GM18498 (cell line): ENCODE results near the gene TNIK.
A peak's percentile ranks its signal among the peaks of the same experiment; 100 is the strongest.

Source experiments
- ATAC-seq: cut with Tn5 transposase; IDR thresholded peaks from one replicate; pipeline ENCODE4 v1.9.1; 2021; ENCODE audit warnings: mild to moderate bottlenecking, moderate library complexity; ENCODE audit not compliant: unreplicated experiment

TNIK gene

DNA sequence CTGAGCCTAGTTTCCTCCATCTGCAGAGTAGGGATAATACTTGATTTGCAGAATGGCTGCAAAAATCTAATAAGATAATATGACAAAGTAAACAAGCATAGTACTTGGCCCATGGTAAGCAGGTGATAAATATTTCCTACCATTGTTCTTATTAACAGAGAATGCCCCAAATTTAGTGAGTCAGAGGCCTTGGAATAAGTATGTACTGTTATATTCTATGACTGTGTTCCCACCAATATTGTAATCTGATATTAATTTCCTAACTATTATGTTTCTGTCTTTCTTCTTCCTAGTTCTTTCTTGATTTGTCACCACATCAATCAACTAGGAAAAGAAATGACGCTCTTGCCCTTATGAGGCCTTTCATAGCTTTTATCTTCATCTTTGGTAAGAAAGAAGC, 255.3 kb downstream of the TNIK start:
- ATAC-seq, result no peak

- no peak for ATAC-seq
Observed at GRCh38 chr3:171201825-171202224, 258.4 kb downstream of the TNIK start.

DNA sequence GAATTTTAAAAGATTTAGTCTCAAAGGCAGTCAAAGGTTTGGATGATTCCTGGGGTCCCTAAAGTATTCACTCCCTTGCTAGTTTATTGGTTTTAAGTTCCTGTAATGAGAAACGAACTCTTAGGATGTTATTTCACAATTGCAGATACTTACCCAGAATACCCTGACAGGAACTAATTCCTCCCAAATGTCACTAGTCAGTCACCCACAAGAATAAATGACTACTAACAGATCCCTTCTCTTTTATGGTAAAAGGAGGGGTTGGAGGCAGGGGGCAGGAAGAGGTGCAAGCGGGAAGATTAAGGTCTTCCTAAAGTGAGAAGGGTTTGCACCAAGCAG, 259.5 kb downstream of the TNIK start:
- ATAC-seq, result no peak

- ATAC-seq, result no peak
Observed at GRCh38 chr3:171200052-171200749, 260.0 kb downstream of the TNIK start.

DNA sequence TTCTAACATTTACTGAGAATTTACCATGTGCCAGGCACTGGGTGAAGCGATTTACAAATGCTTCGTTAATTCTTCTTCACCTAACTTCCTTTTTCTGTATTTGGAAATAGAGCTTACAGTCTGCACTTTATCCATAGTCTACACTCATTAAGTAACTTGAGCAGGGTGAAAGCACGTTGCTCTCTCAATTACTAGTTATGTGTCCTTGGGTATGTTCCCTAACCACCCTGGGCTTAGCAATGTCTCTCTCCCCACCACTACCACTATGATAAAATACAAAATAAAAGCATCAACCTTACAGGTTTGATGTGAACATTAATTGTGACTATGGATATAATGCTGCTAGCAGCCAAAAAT, 260.8 kb downstream of the TNIK start:
- no peak for ATAC-seq

- no peak for ATAC-seq
Observed at GRCh38 chr3:171198781-171199472, 261.3 kb downstream of the TNIK start.

- ATAC-seq, result no peak
Observed at GRCh38 chr3:171195686-171196085, 264.5 kb downstream of the TNIK start.

- no peak for ATAC-seq
Observed at GRCh38 chr3:171194965-171195364, 265.2 kb downstream of the TNIK start.

DNA sequence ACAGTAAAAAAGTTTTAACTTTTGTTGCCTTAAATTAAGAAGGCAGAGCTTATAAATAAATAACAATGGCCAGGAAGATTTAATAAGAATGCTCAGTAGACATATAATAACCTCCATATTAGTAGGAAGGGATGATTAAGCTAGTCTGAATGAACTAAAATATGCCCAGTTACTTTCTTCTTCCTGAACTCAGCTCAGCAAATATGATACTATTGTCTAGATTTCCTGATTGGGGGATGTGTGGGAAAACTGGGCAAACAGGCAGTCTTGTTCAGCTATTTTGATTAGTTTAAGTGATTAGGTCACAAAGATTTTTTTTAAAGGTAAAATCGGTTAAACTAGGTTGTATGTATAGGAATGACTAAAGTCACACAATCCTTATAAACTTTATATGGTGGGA, 266.5 kb downstream of the TNIK start:
- ATAC-seq, result no peak

GRCh38 chr3:171192176-171192854, 267.9 kb downstream of the TNIK start:
- no peak for ATAC-seq

GRCh38 chr3:171190668-171191067, 269.5 kb downstream of the TNIK start:
- ATAC-seq, result no peak

DNA sequence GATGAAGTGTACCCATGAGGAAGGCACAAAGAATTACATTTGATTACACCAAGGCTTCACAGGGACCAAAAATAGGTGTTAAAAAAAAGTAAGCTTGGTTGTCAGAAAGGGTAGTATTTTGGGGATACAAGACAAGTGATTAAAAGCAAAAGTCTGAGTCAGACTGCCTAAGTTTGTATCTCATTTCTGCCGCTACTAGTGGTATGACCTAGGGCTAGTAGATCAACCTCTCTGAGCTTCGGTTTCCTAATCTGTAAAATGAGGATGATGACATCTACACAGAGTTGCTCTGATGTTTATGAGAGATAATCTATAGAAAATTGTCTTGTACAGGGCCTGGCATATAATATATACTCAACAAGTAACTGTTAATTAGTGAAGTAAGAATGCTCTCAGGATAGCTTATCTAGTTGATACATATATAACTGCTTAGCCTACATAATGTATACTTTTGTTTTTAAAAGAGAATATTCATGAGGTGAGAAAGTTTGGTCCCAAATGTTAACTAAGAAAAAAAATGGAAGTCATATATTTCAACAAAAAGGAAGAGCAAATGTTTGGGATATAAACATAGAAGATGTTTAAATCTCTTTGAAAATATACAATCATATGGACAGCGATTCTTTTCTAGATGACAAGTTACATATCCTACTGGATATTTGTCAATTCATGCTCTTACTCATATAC, 270.7 kb downstream of the TNIK start:
- peak; percentile 53 for ATAC-seq

DNA sequence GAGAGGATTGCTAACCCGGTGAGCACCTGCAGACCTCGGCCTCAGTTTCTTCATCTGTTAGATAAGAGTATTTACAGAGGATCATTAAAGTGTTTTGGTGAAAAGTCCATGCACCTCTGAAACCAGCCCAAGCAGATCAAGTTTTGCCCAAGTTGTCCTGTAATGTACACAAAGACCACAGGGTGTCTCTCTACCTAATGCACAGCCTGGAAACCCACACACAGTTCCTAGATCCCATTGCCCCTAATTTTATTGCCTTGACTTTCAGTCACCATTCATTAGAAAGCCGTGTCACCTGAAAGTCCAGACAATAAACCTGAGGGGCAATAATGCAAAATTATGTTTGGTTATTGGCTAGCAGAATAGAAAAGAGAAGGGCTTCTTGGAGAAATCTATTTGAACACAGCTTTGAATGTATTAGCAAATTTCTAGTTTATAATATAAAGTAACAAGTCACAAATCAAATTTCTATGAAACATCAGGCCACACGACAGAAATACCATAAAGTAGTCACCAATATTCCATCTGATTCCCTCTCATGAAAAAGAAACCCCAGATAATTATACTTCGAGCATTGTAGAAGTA, 272.4 kb downstream of the TNIK start:
- ATAC-seq, result no peak

DNA sequence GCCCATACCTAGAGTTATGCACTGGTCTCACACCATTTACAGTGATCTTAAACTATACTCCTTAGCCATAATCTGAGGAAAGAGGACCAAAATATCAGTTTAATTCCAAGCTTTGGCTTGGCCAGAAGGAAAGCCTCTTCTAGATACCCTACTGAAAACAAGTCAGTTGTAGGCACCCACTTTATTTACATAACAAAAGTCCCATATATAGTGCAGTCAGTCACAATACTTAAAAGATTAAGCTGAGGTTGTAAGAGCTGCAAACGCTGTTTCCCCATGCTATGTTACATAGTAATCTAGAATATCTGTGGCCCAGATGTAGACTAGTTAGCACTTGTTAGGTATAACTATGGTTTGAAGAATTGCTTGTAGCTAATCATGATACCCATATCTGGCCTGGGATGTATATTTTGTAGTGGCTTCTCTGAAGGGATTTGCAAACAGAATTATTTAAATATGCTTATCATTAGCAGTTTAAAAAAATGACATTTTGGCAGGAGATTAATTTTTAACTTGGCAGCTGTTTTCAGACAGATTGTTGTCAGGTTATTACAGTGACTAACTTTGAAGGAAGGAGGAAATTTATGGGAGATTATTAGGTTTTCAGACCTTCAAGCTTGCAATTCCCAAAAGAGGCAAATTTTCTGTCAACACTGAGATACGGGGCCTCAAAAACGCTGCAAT, 273.2 kb downstream of the TNIK start:
- ATAC-seq, result no peak

GRCh38 chr3:171186383-171186782, 273.8 kb downstream of the TNIK start:
- no peak for ATAC-seq

DNA sequence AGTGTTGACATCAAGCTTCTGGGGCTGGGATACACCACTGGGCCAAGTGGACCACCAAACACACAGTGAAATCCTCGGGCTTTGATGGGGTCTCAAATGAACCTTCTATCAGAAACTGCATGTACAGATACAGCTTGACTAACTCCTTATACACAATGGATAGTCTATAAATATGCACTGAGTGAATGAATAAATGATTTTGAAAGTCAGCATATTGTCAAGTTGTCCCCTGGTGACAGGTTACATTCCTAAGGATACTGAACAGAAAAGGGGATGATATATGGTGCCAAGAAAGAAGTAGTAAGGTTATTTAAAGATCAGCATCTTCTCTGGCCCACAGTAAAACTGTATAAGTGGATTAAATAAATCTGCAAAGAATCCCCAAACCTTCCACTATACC, 274.2 kb downstream of the TNIK start:
- ATAC-seq, result no peak

DNA sequence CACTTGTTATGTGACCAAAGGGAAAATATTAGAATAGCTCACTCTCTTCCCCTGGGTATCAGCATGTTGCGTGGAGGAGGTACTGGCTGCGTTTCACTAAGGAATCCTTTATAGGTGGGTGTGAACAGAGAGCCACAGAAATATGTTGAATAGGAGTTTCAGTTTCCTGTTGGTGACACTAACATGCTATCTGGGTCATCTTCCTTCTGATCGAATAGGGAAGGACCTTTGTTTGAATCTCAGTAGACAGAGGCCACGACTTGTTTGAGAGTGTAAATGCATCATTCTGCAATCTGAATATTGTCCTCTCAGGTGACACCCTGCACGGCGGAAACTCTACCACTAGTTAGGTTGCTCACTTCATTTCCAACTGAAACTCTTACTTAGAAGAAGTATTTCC, 275.8 kb downstream of the TNIK start:
- peak; percentile 76 for ATAC-seq

GRCh38 chr3:171183042-171183441, 277.2 kb downstream of the TNIK start:
- ATAC-seq, result no peak

- no peak for ATAC-seq
Observed at GRCh38 chr3:171181907-171182690, 278.1 kb downstream of the TNIK start.

DNA sequence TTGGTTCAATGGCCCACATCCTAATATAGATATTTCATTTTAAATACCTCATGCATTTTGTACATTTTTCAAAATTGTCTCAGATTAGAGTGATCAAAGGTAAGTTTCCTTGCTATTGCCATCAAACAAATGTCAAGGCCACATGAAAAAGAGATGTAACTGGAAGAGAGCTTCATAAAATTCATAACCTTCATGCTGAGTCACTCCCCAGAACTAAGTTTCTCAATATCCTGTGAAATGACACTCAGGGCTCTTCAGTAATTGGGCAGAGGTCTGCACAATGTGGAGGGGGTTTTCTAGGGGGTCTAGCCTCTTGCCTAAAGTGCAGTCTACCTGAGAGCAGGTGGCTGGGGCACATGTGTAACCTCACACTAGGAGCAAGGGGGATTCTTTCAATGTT, 281.5 kb downstream of the TNIK start:
- ATAC-seq, result no peak
